ENCODE data around the gene FAM98A.

Gene FAM98A

GRCh38 chr2:33595385-33595784 lies 3.7 kb downstream of the FAM98A start:
- DNase-seq, result no peak

GRCh38 chr2:33589444-33589843 lies 9.7 kb downstream of the FAM98A start:
- no peak for DNase-seq

- no peak for DNase-seq
These were observed 10.9 kb downstream of the FAM98A start for GRCh38 chr2:33588232-33588631.

GRCh38 chr2:33586766-33587165 lies 12.3 kb downstream of the FAM98A start:
- DNase-seq, result no peak

- DNase-seq, result no peak
These were observed 15.7 kb downstream of the FAM98A start for GRCh38 chr2:33583194-33583938.

GRCh38 chr2:33581872-33582271 lies 17.2 kb downstream of the FAM98A start:
- DNase-seq, result no peak

GRCh38 chr2:33579227-33579626 lies 19.9 kb downstream of the FAM98A start:
- DNase-seq, result no peak

GRCh38 chr2:33577668-33578067 lies 21.4 kb downstream of the FAM98A start:
- DNase-seq, result no peak

GRCh38 chr2:33577084-33577483 lies 22.0 kb downstream of the FAM98A start:
- no peak for DNase-seq

- no peak for DNase-seq
These were observed 25.4 kb downstream of the FAM98A start for GRCh38 chr2:33573657-33574056.

GRCh38 chr2:33570681-33571080 lies 28.4 kb downstream of the FAM98A start:
- no peak for DNase-seq

GRCh38 chr2:33561872-33562271 lies 37.2 kb downstream of the FAM98A start:
- no peak for DNase-seq

- DNase-seq, result no peak
These were observed 39.1 kb downstream of the FAM98A start for GRCh38 chr2:33560017-33560416.

GRCh38 chr2:33559328-33559727 lies 39.8 kb downstream of the FAM98A start:
- DNase-seq, result no peak

GRCh38 chr2:33555681-33556080 lies 43.4 kb downstream of the FAM98A start:
- no peak for DNase-seq

GRCh38 chr2:33552758-33553461 lies 46.2 kb downstream of the FAM98A start:
- no peak for DNase-seq

GRCh38 chr2:33550206-33550605 lies 48.9 kb downstream of the FAM98A start:
- DNase-seq, result no peak

- no peak for DNase-seq
These were observed 57.9 kb downstream of the FAM98A start for GRCh38 chr2:33541243-33541642.

GRCh38 chr2:33535421-33535820 lies 63.7 kb downstream of the FAM98A start:
- DNase-seq, result no peak
